Osteocyte (in vitro differentiated cells): ENCODE data around the gene INPP5K. TPM values are rescaled to one million over a fixed set of nuclear protein-coding genes. Genes with fewer than 3 reads are reported as not detected.

ENCODE experiments used
- DNase-seq: peaks from one replicate; pipeline ENCODE4 v3.0.0; 2021; ENCODE audit warnings: mixed read lengths; ENCODE audit not compliant: unreplicated experiment; ENCODE audit errors: extremely low spot score
- H3K27ac Mint-ChIP-seq: one replicate; pipeline ENCODE4 v1.8.0; 2021; ENCODE audit warnings: mild to moderate bottlenecking, mixed read lengths; ENCODE audit not compliant: unreplicated experiment
- H3K27me3 Mint-ChIP-seq: one replicate; pipeline ENCODE4 v1.8.0; 2021; ENCODE audit warnings: mixed read lengths; ENCODE audit not compliant: unreplicated experiment
- H3K36me3 Mint-ChIP-seq: one replicate; pipeline ENCODE4 v1.8.0; 2021; ENCODE audit warnings: mixed read lengths; ENCODE audit not compliant: unreplicated experiment
- H3K4me1 Mint-ChIP-seq: one replicate; pipeline ENCODE4 v1.8.0; 2021; ENCODE audit warnings: mixed read lengths; ENCODE audit not compliant: unreplicated experiment
- H3K4me3 Mint-ChIP-seq: one replicate; pipeline ENCODE4 v1.8.0; 2021; ENCODE audit warnings: mild to moderate bottlenecking, moderate library complexity, mixed read lengths; ENCODE audit not compliant: unreplicated experiment
- H3K9me3 Mint-ChIP-seq: one replicate; pipeline ENCODE4 v1.8.0; 2021; ENCODE audit warnings: mixed read lengths; ENCODE audit not compliant: unreplicated experiment
- total RNA-seq: library from RNA; stranded (reverse); gene quantifications from 2 replicates; pipeline ENCODE4 v1.2.1, GENCODE V29; 2021
- TF ChIP-seq, protein P1 (sequence below): fragments of 200-600 bp; sonication (generic); IDR thresholded peaks from 2 replicates; pipeline ENCODE4 v1.5.0; 2021; ENCODE audit warnings: antibody characterized with exemption, mild to moderate bottlenecking, moderate library complexity

INPP5K gene
- total RNA-seq, 1 donor from 2014 or later, result 49.4 TPM

DNA sequence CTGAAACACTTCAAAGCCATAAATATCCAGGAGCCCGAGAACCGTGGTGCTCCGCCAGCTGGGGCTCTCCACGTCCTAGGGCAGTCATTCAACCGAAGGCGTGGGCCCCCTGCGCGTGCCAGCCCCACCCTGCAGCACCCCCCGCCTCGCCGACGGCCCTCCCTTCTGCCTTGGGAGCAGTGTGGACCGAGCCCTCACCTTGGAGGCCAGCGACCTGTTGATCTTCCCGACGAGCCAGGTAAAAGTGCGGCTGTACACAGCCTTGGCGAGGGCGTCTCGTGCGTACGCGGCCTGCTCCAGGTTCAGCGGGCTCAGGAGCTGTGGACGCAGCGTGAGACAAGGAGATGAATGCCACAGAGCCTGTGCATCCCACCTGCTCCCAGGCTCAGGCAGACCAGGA is 38.0 kb downstream of the INPP5K start:
- Mint-ChIP-seq H3K27me3 (no peaks in the 10 kb centered on the region), H3K27ac (no peak overlapping the region), H3K4me1 (peaks cover 5% of the 10 kb centered on the region), H3K4me3 (no peak overlapping the region), H3K36me3 (peaks cover 30% of the 10 kb centered on the region), H3K9me3 (no peaks in the 10 kb centered on the region)
- DNase-seq, result no peak
- TF ChIP-seq, protein P1, sequence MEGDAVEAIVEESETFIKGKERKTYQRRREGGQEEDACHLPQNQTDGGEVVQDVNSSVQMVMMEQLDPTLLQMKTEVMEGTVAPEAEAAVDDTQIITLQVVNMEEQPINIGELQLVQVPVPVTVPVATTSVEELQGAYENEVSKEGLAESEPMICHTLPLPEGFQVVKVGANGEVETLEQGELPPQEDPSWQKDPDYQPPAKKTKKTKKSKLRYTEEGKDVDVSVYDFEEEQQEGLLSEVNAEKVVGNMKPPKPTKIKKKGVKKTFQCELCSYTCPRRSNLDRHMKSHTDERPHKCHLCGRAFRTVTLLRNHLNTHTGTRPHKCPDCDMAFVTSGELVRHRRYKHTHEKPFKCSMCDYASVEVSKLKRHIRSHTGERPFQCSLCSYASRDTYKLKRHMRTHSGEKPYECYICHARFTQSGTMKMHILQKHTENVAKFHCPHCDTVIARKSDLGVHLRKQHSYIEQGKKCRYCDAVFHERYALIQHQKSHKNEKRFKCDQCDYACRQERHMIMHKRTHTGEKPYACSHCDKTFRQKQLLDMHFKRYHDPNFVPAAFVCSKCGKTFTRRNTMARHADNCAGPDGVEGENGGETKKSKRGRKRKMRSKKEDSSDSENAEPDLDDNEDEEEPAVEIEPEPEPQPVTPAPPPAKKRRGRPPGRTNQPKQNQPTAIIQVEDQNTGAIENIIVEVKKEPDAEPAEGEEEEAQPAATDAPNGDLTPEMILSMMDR, result no peak

DNA sequence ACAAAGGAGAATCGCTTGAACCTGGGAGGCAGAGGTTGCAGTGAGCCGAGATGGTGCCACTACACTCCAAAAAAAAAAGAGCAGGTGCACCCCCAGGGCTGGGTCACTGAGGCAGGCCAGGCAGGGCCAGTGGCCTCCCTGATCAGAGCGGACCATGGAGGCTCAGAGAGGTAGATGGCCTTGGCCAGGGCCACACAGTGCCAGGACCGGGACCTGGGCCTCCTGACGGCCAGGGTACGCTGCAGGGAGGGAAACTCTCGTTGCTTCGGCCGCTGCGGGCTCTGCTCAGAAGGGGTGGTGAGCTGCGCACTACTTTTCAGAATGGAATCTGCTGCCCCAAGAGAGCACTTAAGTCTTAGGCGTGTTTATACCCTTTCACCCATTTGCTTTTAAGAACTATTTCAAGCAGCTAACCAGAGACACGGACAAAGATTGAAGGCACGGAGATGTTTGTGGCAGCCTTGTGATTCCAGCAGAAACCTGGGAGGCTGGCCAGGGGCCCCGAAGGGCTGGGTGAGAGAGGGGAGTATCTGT is 41.0 kb downstream of the INPP5K start:
- H3K4me3 Mint-ChIP-seq, result no peak overlapping the region
- no peak overlapping the region for H3K27ac Mint-ChIP-seq
- DNase-seq, result no peak
- no peaks in the 10 kb centered on the region for H3K27me3 Mint-ChIP-seq
- peaks cover 6% of the 10 kb centered on the region for H3K4me1 Mint-ChIP-seq
- H3K9me3 Mint-ChIP-seq, result no peaks in the 10 kb centered on the region
- peaks cover 21% of the 10 kb centered on the region for H3K36me3 Mint-ChIP-seq
- TF ChIP-seq, protein P1, result no peak

DNA sequence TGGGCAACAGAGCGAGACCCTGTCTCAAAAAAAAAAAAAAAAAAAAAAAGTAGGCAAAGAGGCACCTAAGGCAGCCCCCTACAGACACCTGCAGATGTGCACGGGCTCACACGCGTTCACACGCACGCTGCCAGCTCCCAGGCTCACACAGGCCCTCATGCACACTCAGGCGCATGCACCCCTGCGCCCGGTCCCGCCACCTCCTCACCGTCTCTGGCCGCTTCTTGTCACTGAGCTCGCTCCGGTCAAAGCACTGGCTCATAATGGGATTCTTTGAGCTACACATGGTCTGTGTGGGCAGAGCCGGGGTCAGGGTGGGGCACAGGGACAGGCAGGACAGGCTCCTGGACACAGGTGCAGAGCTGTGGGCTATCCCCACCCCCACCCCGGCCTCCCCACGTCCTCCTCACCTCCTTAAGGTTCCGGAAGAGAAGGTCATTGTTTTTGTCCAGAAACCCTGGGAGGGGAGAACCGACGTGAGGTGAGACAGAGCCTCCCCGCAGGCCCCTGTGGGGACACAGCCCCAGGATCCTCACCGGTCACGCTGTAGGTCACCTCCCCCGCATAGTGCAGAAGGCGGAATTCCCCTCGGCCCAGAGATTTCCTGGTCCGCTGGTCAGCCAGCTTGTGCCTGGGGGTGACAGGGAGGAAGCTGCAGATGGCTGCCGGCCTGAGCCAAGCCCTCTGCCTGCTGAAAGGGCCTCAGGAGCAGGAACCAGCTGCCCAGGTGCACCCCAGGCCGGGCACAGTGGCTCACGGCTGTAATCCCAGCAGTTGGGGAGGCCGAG is 41.8 kb downstream of the INPP5K start:
- TF ChIP-seq, protein P1, result no peak
- peaks cover 6% of the 10 kb centered on the region for H3K4me1 Mint-ChIP-seq
- H3K27me3 Mint-ChIP-seq, result no peaks in the 10 kb centered on the region
- H3K4me3 Mint-ChIP-seq, result no peak overlapping the region
- H3K36me3 Mint-ChIP-seq, result peaks cover 21% of the 10 kb centered on the region
- H3K27ac Mint-ChIP-seq, result no peak overlapping the region
- no peaks in the 10 kb centered on the region for H3K9me3 Mint-ChIP-seq
- no peak for DNase-seq

DNA sequence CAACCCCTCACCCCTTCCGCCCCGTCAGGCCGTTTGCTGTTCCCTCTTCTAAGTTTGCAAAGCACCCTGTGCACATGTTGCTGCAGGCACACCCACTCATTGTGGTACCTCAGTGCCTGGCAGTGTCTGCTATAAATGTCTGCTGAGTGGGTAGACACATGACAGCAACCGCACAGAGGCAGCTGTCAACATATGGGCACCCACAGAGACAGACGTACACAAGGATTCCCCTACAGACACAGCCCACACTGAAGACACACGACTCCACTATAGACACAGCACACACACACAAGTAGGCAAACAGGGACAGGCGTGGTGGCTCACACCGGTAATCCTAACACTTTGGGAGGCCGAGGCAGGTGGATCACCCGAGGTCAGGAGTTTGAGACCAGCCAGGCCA is 42.6 kb downstream of the INPP5K start:
- Mint-ChIP-seq H3K27ac (no peak overlapping the region), H3K36me3 (peaks cover 26% of the 10 kb centered on the region), H3K4me1 (peaks cover 6% of the 10 kb centered on the region), H3K27me3 (no peaks in the 10 kb centered on the region), H3K9me3 (no peaks in the 10 kb centered on the region), H3K4me3 (no peak overlapping the region)
- TF ChIP-seq, protein P1, result no peak
- no peak for DNase-seq

GRCh38 chr17:1473170-1473569 is 43.2 kb downstream of the INPP5K start:
- Mint-ChIP-seq H3K27me3 (no peaks in the 10 kb centered on the region), H3K36me3 (peaks cover 25% of the 10 kb centered on the region), H3K27ac (no peak overlapping the region), H3K4me1 (peaks cover 6% of the 10 kb centered on the region), H3K9me3 (no peaks in the 10 kb centered on the region), H3K4me3 (no peak overlapping the region)
- TF ChIP-seq, protein P1, result no peak
- DNase-seq, result no peak
